SK-MEL-5 (cell line): ENCODE data around the gene PFKP. TPM values are rescaled to one million over a fixed set of nuclear protein-coding genes. Genes with fewer than 3 reads are reported as not detected.

Experiments used
- DNase-seq: peaks from one replicate; pipeline ENCODE4 v3.0.0-alpha.2; 2016; ENCODE audit warnings: low read depth, low spot score
- in situ Hi-C: cut with HindIII; loops from 2 replicates; pipeline ENCODE4 v1.10.0; 2016; ENCODE audit warnings: low sequenced_read_pairs, high pct_unique_total_duplicates, low pct_unique_long_range_greater_than_20kb
- total RNA-seq: library from RNA; depleted of rRNA; stranded (reverse); fragments of >200 nt; shearing (Covaris generic); gene quantifications from 2 replicates; pipeline ENCODE4 v1.2.3, GENCODE V29; 2014

PFKP gene
- total RNA-seq, 1 experiment from 2014 or later = 92.8 TPM

DNA sequence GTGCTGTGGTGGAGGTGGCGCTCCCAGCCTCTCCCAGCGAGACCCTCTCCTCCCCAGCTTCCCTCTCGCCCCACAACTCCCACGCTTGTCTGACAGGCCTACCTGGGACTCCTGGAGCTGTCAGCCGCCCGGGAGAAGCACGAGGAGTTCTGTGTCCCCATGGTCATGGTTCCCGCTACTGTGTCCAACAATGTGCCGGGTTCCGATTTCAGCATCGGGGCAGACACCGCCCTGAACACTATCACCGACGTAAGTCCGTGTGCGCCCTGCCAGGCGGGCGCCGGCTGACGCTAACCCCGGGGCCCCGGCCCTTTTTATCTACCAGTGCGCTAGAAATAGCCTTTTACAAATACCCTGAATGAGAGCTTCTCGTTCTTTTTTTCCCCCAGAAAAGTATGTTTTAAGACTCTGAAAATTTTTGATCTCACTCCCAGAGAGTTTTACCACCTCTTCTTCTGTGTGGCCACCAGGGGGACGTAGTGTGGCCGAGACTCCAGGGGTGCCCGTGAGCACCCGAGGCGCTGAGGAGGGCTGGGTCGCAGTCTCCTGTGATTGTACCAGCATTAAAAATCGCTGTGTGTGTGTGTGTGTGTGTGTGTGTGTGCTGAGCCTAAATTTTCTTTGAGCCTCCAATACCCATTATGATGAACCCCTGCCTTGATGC, 52.6 kb downstream of the PFKP start:
- peak; percentile 9 for DNase-seq
- in situ Hi-C loops = no loop called here

DNA sequence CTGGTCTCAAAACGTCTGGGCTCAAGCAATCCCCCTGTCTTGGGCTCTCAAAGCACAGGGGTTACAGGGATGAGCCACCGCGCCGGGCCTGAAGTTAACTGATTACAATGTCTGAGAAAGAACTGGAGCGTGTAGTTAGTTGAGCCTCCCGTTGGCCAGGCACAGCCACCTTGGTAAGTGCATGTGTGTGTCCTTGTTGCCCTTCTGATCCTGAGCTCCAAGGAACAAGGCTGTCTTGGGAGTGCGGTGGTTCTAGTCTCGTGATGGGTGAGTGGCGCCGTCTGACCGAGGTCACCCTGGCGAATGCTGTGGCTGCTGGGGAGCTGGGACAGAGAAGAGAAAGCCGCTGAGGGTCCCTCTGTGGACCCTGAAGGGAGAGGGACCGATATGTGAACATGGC, 54.7 kb downstream of the PFKP start:
- DNase-seq = no peak
- in situ Hi-C loops = no loop called here

DNA sequence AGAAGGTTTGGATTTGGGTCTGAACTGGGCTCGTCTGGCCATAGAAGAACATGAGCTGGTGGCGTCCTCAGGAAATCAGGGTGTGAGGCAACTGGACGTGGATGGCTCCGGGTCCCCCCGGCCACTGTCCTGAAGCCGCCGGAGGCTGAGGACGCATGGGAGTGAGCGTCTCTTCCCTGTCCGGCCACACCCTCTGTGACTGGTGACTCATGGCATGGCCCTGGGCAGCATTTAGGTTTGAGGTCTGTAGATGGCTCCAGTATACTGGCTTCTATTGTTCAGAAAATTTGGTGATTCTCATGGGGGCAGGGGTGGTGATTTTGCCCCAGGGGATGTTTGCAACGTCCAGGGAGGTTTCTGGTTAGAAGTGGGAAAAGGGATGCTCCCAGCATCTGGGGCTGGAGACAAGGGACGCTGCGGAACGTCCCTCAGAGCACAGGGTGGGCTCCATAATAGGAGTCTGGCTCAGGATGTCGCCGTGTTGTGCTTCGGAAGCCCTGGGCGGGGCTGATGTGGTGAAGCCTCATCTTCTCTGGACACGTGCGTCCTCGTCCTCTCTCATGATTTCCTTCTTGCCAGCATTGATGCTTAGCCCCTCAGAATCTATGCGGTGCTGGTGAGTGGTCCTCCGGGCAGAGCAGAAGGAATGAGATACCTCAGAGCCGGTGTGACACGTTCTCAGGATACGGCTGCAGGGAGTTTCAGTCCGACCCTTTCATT, 55.3 kb downstream of the PFKP start:
- in situ Hi-C loops = no loop called here
- peak; percentile 58 for DNase-seq

DNA sequence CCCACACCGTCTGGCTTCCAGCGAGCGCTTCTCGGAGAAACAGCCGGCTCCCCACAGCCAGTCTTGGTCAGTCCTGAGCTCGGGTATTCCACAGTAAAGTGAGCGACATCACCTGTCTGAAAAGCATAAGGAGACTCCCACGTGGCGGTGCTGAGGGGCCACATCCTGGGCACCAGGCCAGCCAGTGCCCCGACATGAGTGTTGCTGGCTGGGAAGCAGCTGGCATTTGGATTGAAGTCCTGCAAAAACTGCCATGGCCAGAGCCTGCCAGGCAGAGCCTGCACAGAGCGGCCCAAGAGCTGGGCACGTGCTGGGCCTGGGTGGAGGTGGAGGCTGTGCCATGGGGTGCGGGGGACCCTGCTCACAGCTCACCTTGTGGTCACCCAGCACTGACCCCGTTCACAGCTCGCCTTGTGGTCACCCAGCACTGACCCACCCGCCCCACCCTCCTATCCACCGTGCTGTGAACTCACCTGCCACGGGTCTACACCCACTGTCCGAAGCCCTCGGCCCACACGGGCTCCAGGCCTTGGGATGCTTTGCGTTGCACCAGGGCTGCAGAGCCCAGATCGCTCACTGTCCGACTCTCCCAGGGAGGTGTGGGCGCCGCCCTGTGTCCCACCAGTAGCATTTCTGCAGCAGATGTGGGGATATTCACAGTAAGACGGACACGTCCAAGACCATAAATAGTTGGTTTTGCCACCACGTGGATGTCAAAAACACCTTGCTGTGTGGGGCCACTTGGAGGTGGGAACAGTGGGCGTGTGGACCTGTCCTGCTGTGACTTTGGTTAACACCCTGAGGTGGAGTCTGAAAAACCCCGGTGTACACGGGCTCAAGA, 56.4 kb downstream of the PFKP start:
- in situ Hi-C loops = no loop called here
- no peak for DNase-seq

DNA sequence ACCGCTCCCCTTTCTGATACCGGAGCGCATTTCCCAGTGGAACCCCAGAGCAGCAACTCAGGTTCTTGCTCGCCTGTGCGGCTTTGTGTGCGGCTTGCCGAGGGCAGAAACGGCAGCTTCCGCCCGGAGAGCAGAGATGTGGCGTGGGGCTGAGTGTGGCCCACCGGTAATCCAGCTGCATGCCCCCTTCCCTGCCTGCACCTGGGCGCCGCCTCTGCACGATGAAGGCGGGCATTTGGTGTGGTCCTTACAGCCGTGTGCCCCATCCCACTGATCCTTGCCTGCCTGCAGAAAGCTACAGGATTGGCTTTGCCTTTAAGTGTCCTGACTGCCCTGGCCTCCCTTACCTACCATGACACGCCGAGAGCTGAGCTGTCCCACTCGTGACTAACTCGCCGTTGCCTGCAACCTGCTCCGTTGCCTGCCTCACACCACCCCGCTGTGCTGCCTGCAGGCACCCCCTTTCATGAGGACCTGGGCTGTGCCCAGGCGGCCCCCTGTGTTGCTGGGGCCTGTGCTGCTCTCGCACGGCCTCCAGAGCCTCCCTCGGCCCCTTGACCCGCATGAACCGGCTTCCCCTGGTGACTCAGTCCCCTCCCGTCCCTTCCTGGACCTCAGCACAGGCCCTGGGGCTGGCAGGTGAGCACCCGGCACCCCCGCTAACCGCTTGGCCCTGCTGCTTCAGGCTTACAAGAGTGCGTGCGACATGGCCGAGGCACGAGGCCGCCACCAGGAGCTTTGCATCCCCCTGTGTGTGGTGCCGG, 57.2 kb downstream of the PFKP start:
- in situ Hi-C loops = no loop called here
- DNase-seq = no peak

DNA sequence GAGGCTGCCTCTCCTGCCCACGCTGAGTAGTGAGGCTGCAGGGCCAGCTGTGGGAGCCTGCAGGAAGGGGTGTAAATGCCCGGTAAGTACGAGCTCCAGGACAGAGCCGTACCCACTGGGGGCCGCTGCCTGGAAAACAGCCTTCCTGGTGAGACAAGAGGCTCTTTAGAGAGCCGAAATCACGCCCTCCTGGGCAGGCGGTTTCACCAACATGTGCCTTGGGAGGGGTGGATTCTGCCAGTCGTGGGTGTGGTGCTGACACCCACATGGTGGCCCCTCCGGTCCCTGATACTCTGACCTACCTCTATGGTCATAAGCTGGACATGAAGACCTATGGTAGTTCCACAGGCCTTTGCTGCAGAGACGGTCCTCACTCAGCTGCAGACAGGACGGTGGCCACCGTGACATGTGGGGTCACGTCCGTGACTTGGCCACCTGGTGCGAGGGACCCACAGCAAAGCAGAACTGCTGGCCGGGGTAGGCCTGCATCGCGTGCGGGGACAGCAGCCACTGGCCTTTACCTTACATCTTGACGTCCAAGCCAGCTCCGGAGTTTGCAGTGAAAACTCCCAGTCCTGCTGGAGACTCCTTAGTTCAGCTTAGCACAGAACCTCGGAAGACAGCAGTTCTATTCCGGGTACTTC, 58.3 kb downstream of the PFKP start:
- in situ Hi-C loops = no loop called here
- no peak for DNase-seq

DNA sequence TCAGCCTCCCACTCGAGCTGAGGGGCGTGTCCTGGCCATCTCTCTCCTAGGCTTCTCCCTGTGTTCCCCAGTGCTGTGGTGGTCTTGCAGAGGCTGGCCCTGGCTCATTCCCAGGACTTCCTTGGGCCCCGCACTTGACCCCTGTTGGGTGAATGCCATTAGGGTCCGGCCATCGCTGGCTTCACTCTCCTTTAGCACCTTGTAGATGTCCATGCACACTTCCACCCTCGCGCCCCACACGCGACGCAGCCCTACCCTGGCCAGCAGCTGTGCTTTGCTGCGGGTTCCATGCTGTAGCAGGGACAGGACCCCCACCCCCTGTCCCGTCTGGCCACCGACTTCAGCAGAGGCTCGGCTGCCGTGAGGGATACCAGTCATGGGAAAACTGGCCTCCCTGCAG, 58.9 kb downstream of the PFKP start:
- in situ Hi-C loops = no loop called here
- DNase-seq = no peak

DNA sequence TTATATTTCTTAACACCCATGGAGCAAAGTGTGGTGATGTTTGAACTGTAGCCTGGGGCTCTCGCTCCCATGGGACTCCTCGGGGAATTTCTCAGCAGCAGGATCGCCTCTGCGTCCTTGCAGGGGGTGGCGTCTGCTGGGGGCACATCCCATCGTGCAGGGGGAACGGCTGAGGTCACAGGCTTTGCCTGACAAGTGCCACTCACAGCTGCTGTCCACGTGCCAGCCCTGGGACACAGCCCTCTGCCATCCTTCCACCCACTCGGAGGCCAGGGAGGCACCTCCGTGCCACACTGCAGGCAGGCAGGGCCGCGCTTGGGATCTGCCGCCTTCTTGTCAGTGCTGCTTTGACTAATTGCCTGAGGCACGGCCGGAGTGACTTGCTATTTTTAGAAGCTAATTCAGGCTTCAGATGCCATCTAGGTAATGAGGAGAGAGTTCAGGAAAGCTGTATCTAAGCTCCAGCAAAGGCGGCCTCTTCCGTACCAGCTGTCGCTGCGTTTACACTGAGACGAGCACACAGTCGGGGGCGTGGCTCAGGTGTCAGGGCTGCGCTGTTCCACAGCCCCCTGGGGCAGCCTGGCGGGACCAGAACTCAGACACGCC, 59.5 kb downstream of the PFKP start:
- in situ Hi-C loops = no loop called here
- no peak for DNase-seq

DNA sequence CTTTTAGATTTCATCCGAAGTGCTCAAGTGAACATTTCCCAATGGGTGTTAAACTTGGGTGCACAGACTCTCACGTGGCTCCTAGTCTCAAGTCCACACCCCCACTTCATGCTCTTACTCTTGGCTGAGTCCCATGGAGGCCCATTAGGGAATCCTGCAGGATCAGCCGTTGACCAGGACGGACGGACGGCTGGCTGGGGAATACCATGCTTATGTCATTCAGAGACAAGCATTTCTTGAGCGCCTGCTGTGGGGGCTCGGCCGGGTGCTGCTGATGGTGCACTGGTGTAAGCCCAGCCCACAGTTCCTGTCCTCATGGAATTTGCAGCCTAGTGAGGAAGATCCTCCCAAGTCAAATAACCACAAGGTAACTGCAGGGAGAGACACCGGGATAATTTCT, 60.6 kb downstream of the PFKP start:
- DNase-seq = no peak
- in situ Hi-C loops = no loop called here

DNA sequence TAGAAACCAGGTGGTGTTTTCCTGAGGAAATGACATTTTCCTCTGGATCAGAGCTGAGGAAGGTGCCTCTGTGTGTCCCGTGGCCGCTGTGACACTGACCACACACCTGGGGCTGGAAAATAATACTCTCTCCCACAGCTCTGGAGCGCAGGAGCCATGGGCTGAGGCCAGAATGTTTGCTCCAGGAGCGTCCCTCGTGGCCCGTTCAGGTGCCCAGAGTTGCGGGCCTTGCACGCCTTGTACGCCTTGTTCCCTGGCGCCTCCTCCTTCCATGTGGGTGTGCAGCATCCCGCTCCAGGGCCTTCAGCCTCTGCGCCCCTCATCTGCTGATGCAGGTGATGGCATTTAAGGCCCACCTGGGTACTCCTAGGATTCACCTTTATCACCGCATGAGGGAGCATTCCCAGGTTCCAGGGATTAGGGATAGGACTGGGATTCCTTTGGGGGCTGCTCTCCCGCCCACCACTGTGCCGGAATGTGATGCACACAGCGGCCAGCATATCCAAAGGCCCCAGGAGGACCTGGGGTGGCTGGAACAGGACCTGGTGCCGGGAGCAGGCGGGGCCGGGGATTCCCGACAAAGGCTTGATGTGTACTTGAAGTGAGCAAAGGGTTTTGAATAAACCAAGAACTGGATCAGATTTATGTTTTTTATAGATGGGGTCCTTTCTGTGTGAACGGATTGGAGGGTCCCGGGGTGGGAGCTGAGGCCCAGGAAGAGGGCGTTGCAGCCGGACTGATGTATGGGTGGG, 61.2 kb downstream of the PFKP start:
- no peak for DNase-seq
- in situ Hi-C loops = no loop called here

DNA sequence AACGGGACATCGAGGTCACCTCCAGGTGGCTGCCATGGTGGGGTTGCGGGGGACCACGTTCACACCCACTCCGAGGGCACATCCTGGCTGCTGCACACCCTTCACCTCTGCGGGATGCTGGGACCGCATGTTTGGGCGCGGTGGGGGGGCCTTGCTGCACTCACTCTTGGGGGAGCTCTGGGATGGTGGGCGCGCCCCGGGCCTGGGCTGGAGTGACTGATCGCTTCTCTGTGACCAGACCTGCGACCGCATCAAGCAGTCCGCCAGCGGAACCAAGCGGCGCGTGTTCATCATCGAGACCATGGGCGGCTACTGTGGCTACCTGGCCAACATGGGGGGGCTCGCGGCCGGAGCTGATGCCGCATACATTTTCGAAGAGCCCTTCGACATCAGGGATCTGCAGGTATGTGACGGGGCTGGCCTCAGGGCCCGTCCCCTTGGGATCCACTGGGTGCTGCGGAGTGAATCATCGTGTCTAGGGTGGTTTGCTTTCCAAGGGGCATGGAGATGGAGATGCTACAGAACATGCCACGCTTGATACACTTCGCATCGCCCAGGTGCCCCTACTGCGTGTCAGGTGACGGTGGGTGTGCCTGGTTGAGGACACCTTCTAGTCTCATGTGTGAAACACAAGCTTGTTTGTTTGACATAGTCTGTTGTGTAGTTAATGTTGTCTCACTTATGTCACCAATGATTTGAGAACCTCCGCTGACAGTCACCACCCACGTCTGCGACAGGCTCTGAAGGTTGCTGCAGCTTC, 62.4 kb downstream of the PFKP start:
- in situ Hi-C loops = no loop called here
- DNase-seq = no peak

DNA sequence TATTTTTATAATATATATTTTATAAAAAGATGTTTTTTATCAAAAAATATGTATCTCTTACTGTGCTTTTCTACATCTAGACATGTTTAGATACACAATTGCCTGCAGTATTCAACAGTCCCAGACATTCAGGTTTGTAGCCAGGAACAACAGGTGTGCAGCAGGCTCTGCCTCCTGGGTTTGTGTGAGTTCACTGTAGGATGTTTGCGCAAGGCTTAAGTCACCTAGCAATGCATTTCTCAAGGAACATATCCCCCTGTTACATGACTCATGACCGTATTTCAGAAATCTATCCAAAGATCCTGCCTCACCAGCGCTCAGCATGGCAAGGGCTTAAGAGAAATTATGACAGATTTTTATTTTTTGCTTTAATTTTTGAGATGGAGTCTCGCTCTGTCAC, 63.8 kb downstream of the PFKP start:
- in situ Hi-C loops = no loop called here
- DNase-seq = no peak

DNA sequence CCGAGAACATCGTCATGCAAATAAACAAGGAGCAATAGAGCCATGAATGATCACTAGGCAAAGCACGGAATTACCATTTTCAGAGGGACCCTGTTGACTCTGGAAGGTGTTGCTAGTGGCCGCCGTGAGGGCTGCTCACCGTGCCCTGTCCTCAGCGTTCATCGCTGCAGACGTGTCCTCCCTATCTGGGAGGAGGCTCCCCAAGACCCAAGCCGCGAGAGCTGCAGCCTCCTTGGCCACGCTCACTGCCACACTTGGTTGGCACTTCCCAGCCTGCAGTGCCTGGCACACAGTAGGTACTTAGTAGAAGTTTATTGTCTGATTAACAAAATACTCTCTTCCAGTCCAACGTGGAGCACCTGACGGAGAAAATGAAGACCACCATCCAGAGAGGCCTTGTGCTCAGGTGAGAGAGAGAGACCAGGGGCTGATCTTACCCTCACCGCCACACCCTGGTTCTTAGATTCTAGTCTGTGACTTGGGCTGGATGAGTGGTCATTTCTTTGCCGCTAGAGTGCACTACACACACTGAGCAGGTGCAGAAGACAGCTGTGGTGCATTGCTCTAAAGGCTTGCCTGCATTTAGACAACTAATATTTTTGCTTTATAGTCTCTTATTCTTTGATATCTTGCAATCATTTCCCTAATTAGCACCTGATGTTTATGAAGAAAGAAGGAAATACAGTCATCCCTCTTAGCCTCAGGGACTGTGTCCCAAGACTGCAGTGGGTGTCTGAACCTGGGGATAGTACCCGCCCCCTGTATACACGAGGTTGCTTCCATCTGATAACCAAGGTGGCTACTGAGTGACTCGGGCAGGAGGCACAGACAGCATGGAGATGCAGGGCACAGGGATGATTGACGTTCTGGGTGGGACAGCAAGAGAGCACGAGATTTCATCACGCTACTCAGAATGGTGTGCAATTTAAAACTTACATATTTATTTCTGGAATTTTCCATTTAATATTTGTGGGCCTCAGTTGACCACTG, 65.0 kb downstream of the PFKP start:
- in situ Hi-C loops = no loop called here
- DNase-seq = no peak

DNA sequence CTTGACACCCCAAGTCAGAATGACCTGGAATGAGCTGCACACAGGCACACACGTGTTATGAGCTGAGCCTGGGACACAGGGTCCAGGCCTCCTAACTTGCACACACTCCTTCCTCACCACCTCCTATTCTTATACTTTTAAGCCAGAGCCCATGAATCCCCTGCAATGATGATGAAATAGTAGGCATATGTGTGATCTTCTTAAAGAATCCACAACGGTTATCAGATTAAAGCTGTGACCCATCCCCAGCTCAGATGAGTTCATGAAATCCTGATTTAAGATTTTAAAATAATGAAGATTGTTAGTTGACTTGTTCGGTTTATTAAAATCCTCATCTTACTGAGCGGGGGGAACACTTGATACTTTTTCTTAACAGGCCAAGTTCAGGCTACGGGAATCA, 66.6 kb downstream of the PFKP start:
- DNase-seq = no peak
- in situ Hi-C loops = no loop called here

DNA sequence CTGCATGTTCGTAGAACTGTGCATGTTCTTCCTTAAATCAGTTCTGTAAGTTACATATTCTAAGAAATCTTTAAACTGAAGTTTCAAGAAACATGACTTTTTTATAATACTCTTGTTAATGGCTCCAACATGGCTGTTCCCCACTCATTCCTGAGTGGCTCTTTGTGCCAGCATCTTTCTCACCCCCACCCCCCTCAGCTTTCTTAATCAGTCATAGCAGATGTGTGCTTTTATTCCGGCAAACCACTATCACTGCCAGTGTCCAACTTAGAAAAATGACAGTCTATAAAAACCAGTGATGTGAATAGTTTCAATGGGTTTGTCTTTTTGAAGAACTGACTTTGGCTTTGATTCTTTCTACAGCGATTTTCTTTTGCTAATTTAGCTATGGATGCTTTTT, 67.7 kb downstream of the PFKP start:
- in situ Hi-C loops = no loop called here
- DNase-seq = no peak
